RWPE2 (cell line): Measurements from ENCODE around the gene GPR17.

Source experiments
- ATAC-seq: fragments of 200-7000 bp; cut with Tn5 transposase; 3 replicates; pipeline ENCODE4 v1.9.1; 2021; ENCODE audit warnings: low read depth
- DNase-seq: peaks from one replicate; pipeline ENCODE4 v3.0.0-alpha.2; 2020; ENCODE audit warnings: low spot score
- H3K27ac ChIP-seq: fragments of 450-650 bp; 2 replicates; pipeline ENCODE4 v1.5.1; 2017; ENCODE audit warnings: mild to moderate bottlenecking; ENCODE audit not compliant: poor library complexity, severe bottlenecking
- H3K27me3 ChIP-seq: fragments of 250-450 bp; sonication (Bioruptor Pico); 2 replicates; pipeline ENCODE4 v1.5.1; 2021; ENCODE audit warnings: mild to moderate bottlenecking, moderate library complexity; ENCODE audit not compliant: insufficient read depth, poor library complexity, severe bottlenecking
- H3K36me3 ChIP-seq: fragments of 250-450 bp; sonication (Bioruptor Pico); 2 replicates; pipeline ENCODE4 v1.5.1; 2020; ENCODE audit warnings: low read depth, mild to moderate bottlenecking, moderate library complexity
- H3K4me1 ChIP-seq: fragments of 250-450 bp; sonication (Bioruptor Pico); 2 replicates; pipeline ENCODE4 v1.5.1; 2021; ENCODE audit warnings: mild to moderate bottlenecking, moderate library complexity; ENCODE audit not compliant: insufficient read depth, poor library complexity, severe bottlenecking
- H3K4me3 ChIP-seq: fragments of 250-450 bp; sonication (Bioruptor Pico); 2 replicates; pipeline ENCODE4 v1.5.1; 2021; ENCODE audit warnings: mild to moderate bottlenecking, moderate library complexity; ENCODE audit not compliant: severe bottlenecking
- H3K9me3 ChIP-seq: fragments of 250-450 bp; sonication (Bioruptor Pico); 2 replicates; pipeline ENCODE4 v1.5.1; 2021; ENCODE audit warnings: mild to moderate bottlenecking, moderate library complexity; ENCODE audit not compliant: severe bottlenecking
- TF ChIP-seq, protein P1 (sequence below): fragments of 450-650 bp; IDR thresholded peaks from one replicate; pipeline ENCODE4 v1.5.1; 2017; ENCODE audit warnings: mild to moderate bottlenecking, moderate library complexity; ENCODE audit not compliant: poor library complexity, severe bottlenecking

GPR17 gene

DNA sequence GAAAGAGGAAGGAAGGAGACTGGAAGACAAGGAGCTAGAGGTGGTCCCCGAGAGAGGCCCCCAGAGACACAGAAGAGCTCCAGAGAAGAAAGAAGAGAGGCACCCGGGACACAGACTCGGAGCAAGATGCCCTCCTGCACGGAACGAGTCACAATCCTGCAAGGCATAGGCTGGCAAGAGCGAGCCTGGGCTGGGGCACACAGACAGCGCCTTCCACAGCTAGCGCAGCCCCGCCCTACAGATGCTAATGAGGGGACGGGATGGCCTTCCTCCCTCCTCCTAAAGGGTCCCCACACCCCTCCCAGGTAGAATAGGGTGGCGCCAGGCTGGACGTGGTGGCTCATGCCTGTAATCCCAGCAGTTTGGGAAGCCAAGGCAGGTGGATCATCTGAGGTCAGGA is 19.8 kb upstream of the GPR17 start:
- ATAC-seq: no peak
- H3K4me1 ChIP-seq: peaks cover 6% of the 10 kb centered on the region

DNA sequence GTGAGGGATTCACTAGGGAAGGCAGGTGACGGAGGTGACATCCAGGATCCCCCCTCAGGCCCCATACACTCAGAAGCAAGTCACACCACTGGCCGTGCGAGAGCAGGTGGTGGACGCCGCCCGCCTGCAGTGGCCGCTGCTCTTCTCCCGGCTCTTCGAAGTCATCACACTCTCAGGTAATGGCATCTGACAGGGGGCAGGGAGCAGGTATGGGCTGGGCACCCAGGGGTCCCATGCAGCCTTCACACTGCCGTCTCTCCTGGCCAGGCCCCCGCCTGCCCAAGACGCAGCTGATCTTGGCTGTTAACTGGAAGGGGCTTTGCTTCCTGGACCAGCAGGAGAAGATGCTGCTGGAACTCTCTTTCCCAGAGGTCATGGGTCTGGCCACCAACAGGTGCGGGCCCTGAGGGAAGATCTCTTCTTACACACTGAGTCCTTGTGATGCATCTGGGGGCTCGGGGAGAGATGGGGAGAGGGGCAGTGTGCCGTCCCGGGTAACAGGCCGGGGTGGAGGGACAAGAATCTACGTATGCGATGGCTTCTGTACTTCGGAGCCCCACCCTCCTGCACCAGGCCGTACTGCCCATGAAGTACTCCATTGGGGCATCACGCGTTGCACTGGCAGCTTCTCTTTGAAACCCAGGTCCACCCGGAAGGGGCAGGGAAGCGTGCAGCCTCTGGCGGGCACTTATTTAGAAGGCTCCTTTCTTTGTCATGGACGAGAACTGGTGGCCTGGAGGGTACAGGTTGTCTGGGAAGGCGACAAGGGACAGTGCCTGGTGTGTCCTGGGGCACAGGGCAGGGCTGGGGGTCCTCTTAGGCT is 18.8 kb upstream of the GPR17 start:
- Histone ChIP-seq H3K4me1 (peaks cover 6% of the 10 kb centered on the region), H3K4me3 (no peak overlapping the region), H3K27me3 (no peaks in the 10 kb centered on the region), H3K27ac (no peak overlapping the region), H3K36me3 (no peaks in the 10 kb centered on the region), H3K9me3 (no peaks in the 10 kb centered on the region)
- DNase-seq (no peak), ATAC-seq (no peak)
- TF ChIP-seq, protein P1, sequence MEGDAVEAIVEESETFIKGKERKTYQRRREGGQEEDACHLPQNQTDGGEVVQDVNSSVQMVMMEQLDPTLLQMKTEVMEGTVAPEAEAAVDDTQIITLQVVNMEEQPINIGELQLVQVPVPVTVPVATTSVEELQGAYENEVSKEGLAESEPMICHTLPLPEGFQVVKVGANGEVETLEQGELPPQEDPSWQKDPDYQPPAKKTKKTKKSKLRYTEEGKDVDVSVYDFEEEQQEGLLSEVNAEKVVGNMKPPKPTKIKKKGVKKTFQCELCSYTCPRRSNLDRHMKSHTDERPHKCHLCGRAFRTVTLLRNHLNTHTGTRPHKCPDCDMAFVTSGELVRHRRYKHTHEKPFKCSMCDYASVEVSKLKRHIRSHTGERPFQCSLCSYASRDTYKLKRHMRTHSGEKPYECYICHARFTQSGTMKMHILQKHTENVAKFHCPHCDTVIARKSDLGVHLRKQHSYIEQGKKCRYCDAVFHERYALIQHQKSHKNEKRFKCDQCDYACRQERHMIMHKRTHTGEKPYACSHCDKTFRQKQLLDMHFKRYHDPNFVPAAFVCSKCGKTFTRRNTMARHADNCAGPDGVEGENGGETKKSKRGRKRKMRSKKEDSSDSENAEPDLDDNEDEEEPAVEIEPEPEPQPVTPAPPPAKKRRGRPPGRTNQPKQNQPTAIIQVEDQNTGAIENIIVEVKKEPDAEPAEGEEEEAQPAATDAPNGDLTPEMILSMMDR: no peak

More for the DNA sequence above, 19.8 kb upstream of the GPR17 start:
- Histone ChIP-seq H3K36me3 (no peaks in the 10 kb centered on the region), H3K4me3 (no peak overlapping the region), H3K27ac (no peak overlapping the region), H3K9me3 (no peaks in the 10 kb centered on the region), H3K27me3 (no peaks in the 10 kb centered on the region)
- TF ChIP-seq, protein P1: no peak
- no peak for DNase-seq

DNA sequence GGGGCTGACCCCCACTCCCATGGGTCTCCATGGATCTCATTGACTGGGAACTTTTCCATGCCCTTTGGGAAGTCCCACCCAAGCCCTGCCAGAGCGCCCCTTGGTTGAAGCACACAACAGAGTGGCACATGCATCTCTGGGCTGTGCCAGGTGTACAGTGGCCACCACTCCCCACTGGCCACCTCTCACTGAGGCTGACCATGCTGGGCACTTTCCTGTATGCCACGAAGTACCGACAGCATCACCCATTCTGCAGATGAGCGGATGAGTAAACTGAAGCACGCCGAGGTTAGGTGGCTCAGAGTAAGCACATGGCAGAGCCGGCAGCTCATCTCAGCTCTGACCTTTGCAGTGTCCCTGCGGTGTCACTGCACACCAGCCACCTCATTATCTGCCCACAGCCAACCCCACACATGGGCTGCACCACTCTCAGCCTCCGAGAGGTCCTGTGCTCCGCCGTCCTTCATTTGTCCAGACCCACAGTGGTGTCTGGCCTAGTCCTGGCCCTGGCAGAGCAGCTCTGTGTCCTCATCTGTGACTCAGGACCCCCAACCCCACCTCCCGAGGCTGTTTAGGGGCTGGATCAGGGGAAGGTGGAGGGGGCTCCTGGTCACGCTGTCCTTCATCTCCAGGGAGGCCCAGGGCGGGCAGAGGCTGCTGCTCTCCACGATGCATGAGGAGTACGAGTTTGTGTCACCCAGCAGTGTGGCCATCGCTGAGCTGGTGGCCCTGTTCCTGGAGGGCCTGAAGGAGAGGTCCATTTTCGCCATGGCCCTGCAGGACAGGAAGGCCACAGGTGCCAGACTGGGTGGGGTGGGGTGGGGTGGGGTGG is 18.0 kb upstream of the GPR17 start:
- Histone ChIP-seq H3K4me3 (no peak overlapping the region), H3K36me3 (no peaks in the 10 kb centered on the region), H3K27ac (no peak overlapping the region), H3K4me1 (peaks cover 6% of the 10 kb centered on the region), H3K9me3 (no peaks in the 10 kb centered on the region), H3K27me3 (no peaks in the 10 kb centered on the region)
- TF ChIP-seq, protein P1: no peak
- no peak for DNase-seq
- ATAC-seq: no peak

DNA sequence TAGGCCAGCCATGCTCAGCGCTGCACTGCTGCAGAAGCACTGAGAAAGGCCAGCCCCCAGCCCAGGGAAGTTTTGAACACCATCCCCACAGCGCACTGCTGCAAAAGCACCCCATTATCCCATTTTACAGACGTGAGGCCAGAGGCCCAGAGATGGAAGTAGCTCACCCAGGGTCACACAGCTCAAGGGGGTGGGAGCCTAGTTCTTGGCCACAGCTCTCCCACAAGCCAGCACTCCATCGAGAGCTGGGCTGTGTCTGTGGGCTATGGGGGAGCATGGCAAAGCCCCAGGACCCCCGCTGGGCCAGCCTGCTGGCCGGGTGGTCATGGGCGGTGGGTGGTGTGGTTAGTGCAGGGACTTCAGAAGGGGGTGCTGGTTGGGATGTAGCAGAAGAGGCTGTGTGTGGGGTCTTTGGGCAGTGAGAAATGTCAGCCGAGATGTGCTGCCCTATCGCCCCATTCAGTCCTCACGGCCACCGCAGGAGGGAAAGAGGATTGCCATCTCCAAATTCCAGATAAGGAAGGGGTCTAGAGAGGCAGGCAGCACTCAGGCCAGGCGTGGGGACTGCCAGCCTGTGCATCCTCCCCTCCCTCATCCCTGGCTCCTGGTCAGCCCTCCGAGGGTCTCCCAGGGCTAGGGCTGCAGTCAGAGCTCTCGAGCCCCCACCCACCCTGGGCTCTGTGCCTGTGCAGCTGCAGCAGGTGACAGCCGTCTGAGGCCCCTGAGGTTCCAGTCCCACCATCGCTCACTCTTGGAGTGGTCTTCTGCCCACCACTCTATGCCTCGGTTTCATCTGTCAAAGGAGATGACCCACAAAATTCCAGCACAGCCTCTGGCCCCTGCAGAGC is 17.0 kb upstream of the GPR17 start:
- H3K27ac ChIP-seq: no peak overlapping the region
- TF ChIP-seq, protein P1: no peak
- no peak overlapping the region for H3K4me3 ChIP-seq
- H3K9me3 ChIP-seq: no peaks in the 10 kb centered on the region
- H3K36me3 ChIP-seq: no peaks in the 10 kb centered on the region
- H3K4me1 ChIP-seq: no peaks in the 10 kb centered on the region
- H3K27me3 ChIP-seq: no peaks in the 10 kb centered on the region
- DNase-seq: no peak
- no peak for ATAC-seq
